ENCODE results near the gene TMEM190. TPM values are rescaled to one million over a fixed set of nuclear protein-coding genes. Genes with fewer than 3 reads are reported as not detected.
"Not testable (repeated sequence)": the region's sequence is repeated elsewhere in the genome, so short reads cannot be mapped to it uniquely, and the experiment has no call there.

Gene TMEM190
- total RNA-seq, 2 experiments from 2014 or later: not detected

DNA sequence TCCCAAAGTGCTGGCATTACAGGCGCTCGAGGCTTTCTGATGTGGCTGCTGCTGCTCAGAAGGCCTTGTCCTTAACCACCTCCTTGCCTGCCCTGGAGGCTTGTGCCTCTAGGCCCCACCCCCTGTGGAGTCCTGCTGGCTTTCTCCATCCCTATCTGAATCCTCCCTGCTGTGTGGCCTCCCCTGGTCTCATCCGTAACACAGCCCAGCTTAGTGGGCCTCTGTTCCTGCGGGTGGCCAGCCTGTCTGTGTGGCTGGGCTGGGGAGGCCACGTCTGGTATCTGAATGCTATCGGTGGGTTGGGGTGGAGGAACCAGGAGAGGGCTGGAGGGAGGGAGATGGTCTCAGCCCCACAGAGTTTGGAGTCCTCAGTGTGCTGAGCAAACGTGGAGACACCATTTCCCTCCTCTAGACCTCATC is 13.8 kb downstream of the TMEM190 start:
- Mint-ChIP-seq H3K27ac (peak overlapping the region; percentile 5), H3K36me3 (ENCODE audit: low read depth) (peaks cover 46% of the 10 kb centered on the region), H3K27me3 (ENCODE audit: low read depth) (no peaks in the 10 kb centered on the region), H3K9me3 (no peaks in the 10 kb centered on the region), H3K4me1 (ENCODE audit: low read depth) (peaks cover 43% of the 10 kb centered on the region), H3K4me3 (no peak overlapping the region)
- CTCF ChIA-PET: no interaction called here
- intact Hi-C loops (cut with micrococcal nuclease): no loop called here
- no peak for DNase-seq

DNA sequence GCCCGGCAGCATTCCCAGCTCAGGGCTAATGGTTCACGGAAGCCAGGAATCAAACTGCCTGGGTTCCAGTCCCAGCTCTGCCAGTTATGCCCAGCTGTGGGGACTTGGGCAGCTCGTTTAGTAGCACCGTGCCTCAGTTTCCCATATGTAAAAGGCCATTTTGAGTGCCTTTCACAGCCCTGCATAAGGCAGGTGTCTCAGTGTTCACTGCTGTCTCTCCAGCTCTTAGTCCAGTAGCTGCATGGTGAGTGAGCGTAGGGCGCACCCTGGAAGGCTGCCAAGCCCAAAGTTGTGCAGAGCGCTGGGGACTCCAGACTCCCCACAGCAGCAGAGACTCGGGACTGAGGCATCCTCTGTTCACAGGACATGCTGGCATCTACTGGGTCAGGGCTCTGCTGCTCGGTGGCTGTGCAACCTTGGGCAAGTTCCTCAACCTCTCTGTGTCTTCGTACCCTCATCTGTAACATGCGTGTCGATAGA is 14.6 kb downstream of the TMEM190 start:
- Mint-ChIP-seq H3K4me3 (no peak overlapping the region), H3K36me3 (ENCODE audit: low read depth) (peaks cover 40% of the 10 kb centered on the region), H3K9me3 (no peaks in the 10 kb centered on the region), H3K4me1 (ENCODE audit: low read depth) (peaks cover 42% of the 10 kb centered on the region), H3K27me3 (ENCODE audit: low read depth) (no peaks in the 10 kb centered on the region), H3K27ac (no peak overlapping the region)
- intact Hi-C loops (cut with micrococcal nuclease): no loop called here
- DNase-seq: no peak
- CTCF ChIA-PET: interaction anchor here (0.6 kb wide), 1 partner anchor 31 kb away, joined by 5 read pairs; no protein-coding TSS in a partner anchor

GRCh38 chr19:55391702-55392615 is 15.3 kb downstream of the TMEM190 start:
- Mint-ChIP-seq H3K27me3 (ENCODE audit: low read depth) (no peaks in the 10 kb centered on the region), H3K36me3 (ENCODE audit: low read depth) (peaks cover 32% of the 10 kb centered on the region), H3K9me3 (no peaks in the 10 kb centered on the region), H3K4me3 (no peak overlapping the region), H3K4me1 (ENCODE audit: low read depth) (peaks cover 35% of the 10 kb centered on the region), H3K27ac (no peak overlapping the region)
- intact Hi-C loops (cut with micrococcal nuclease): no loop called here
- CTCF ChIA-PET: no interaction called here
- no peak for DNase-seq

DNA sequence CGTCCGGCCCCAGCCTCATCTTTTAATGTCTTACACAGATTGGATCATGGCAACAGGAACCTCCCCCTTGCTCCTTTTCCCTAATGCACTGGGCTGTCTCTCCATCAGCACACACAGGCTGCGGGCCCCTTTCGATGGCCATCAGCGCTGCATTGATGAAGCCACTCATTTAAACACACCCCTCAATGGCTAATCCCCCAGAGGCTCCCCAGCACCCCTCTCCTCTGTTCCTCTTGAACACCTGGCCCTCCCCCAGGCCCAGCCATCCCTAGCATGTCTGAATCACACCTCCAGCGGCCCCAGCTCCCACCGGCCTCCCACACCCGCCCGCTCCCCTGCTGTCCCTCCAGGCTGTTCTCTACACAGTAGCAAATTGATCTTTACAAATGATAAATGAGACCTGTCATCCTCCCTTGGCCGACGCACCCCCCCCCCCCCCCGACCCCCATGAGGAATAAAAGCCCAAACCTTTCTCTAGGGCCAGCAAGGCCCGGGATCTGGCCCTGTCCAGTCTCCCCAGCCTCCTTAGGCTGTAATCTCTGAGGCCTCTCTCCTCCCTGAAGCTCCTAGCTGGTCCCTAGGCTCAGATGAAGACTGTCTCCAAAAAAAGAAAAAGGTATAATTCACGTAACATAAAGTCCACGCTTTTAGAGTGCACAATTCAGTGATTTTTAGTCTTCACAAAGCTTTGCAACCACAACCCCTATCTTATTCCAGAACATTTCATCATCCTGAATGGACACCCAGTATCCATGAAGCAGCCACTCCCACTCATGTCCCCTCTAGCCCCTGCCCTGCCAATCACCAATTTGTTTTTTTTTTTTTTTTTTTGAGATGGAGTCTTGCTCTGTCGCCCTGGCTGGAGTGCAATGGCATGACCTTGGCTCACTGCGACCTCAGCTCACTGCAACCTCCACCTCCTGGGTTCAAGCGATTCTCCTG is 16.5 kb downstream of the TMEM190 start:
- Mint-ChIP-seq H3K4me3 (no peak overlapping the region), H3K9me3 (no peaks in the 10 kb centered on the region), H3K27ac (no peak overlapping the region), H3K27me3 (ENCODE audit: low read depth) (no peaks in the 10 kb centered on the region), H3K36me3 (ENCODE audit: low read depth) (peaks cover 21% of the 10 kb centered on the region), H3K4me1 (ENCODE audit: low read depth) (peaks cover 31% of the 10 kb centered on the region)
- intact Hi-C loops (cut with micrococcal nuclease): no loop called here
- CTCF ChIA-PET: no interaction called here
- DNase-seq: no peak

DNA sequence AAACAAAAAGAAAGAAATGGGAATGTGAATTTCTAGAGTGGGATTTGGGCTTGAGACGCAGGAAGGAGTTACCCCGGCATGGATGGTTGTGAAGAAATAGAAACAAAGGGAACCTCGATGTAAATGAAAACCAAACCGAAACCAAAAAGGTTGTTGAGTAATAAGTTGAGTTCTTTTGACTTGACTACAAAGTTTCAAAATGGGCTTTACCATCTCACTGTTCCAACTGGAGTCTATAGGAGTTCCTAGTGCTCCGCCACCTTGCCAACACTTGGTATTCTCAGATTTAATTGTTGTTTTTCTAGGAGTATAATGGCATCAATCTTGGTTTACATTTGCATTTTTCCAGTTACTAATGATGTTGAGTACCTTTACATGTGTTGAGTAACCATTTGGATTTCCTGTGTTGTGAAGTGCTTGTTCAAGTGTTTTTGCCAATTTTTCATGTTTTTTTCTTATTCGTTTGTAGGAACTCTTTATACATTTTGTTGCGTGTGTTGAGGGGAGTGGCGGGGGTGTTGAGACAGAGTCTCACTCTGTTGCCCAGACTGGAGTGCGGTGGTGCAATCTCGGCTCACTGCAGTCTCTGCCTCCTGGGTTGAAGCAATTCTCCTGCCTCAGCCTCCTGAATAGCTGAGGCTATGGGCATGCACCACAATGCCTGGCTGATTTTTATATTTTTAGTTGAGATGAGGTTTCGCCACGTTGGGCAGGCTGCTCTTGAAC is 21.7 kb downstream of the TMEM190 start:
- CTCF ChIA-PET: no interaction called here

GRCh38 chr19:55400281-55401087 is 23.9 kb downstream of the TMEM190 start:
- intact Hi-C loops (cut with micrococcal nuclease): no loop called here
- CTCF ChIA-PET: no interaction called here
- peaks cover 21% of the 10 kb centered on the region for H3K4me1 Mint-ChIP-seq (ENCODE audit: low read depth)
- H3K9me3 Mint-ChIP-seq: no peaks in the 10 kb centered on the region
- no peak for DNase-seq
- H3K36me3 Mint-ChIP-seq (ENCODE audit: low read depth): peaks cover 37% of the 10 kb centered on the region
- H3K27ac Mint-ChIP-seq: no peak overlapping the region
- H3K4me3 Mint-ChIP-seq: peak overlapping the region; percentile 32
- H3K27me3 Mint-ChIP-seq (ENCODE audit: low read depth): no peaks in the 10 kb centered on the region

More for the DNA sequence above, 21.7 kb downstream of the TMEM190 start:
- Mint-ChIP-seq H3K36me3 (ENCODE audit: low read depth) (peaks cover 25% of the 10 kb centered on the region), H3K27ac (no peak overlapping the region), H3K9me3 (no peaks in the 10 kb centered on the region), H3K27me3 (ENCODE audit: low read depth) (no peaks in the 10 kb centered on the region), H3K4me3 (no peak overlapping the region), H3K4me1 (ENCODE audit: low read depth) (peaks cover 18% of the 10 kb centered on the region)
- intact Hi-C loops (cut with micrococcal nuclease): no loop called here
- DNase-seq: no peak

GRCh38 chr19:55401390-55401789 is 24.8 kb downstream of the TMEM190 start:
- CTCF ChIA-PET; intact Hi-C loops (cut with micrococcal nuclease); H3K4me3 Mint-ChIP-seq; DNase-seq; H3K27me3 Mint-ChIP-seq (ENCODE audit: low read depth); H3K27ac Mint-ChIP-seq; H3K9me3 Mint-ChIP-seq: not testable (repeated sequence)
- Mint-ChIP-seq H3K36me3 (ENCODE audit: low read depth) (peaks cover 46% of the 10 kb centered on the region), H3K4me1 (ENCODE audit: low read depth) (peaks cover 30% of the 10 kb centered on the region)

GRCh38 chr19:55402509-55402908 is 25.9 kb downstream of the TMEM190 start:
- Mint-ChIP-seq H3K4me3 (no peak overlapping the region), H3K27ac (no peak overlapping the region), H3K36me3 (ENCODE audit: low read depth) (peaks cover 52% of the 10 kb centered on the region), H3K27me3 (ENCODE audit: low read depth) (no peaks in the 10 kb centered on the region), H3K4me1 (ENCODE audit: low read depth) (peaks cover 33% of the 10 kb centered on the region), H3K9me3 (no peaks in the 10 kb centered on the region)
- CTCF ChIA-PET: interaction anchor here (0.7 kb wide), 1 partner anchor 101 kb away, joined by 3 read pairs; no protein-coding TSS in a partner anchor
- no peak for DNase-seq
- intact Hi-C loops (cut with micrococcal nuclease): no loop called here

GRCh38 chr19:55405638-55406037 is 29.0 kb downstream of the TMEM190 start:
- intact Hi-C loops (cut with micrococcal nuclease): loop anchor here (5.0 kb wide), 3 partner anchors 103 to 1268 kb away; partner anchors contain the start of genes BRSK1, CNOT3 and HSPBP1
- peaks cover 27% of the 10 kb centered on the region for H3K4me1 Mint-ChIP-seq (ENCODE audit: low read depth)
- H3K4me3 Mint-ChIP-seq: peak overlapping the region; percentile 93
- peak overlapping the region; percentile 52 for H3K27ac Mint-ChIP-seq
- peaks cover 4% of the 10 kb centered on the region for H3K9me3 Mint-ChIP-seq
- CTCF ChIA-PET: interaction anchor here (0.8 kb wide), 1 partner anchor 13 kb away, joined by 3 read pairs; no protein-coding TSS in a partner anchor
- DNase-seq: no peak
- H3K36me3 Mint-ChIP-seq (ENCODE audit: low read depth): peaks cover 55% of the 10 kb centered on the region
- no peaks in the 10 kb centered on the region for H3K27me3 Mint-ChIP-seq (ENCODE audit: low read depth)

GRCh38 chr19:55406091-55406825 is 29.6 kb downstream of the TMEM190 start:
- Mint-ChIP-seq H3K27ac (peak overlapping the region; percentile 75), H3K9me3 (peaks cover 4% of the 10 kb centered on the region), H3K27me3 (ENCODE audit: low read depth) (no peaks in the 10 kb centered on the region), H3K4me3 (peak overlapping the region; percentile 93), H3K4me1 (ENCODE audit: low read depth) (peaks cover 27% of the 10 kb centered on the region), H3K36me3 (ENCODE audit: low read depth) (peaks cover 52% of the 10 kb centered on the region)
- intact Hi-C loops (cut with micrococcal nuclease): loop anchor here (5.0 kb wide), 3 partner anchors 104 to 1269 kb away; partner anchors contain the start of genes BRSK1, CNOT3 and HSPBP1
- DNase-seq: no peak
- CTCF ChIA-PET: interaction anchor here (0.8 kb wide), 1 partner anchor 12 kb away, joined by 3 read pairs; no protein-coding TSS in a partner anchor
